Neural cell (in vitro differentiated cells): ENCODE data around the gene COCH. TPM values are rescaled to one million over a fixed set of nuclear protein-coding genes. Genes with fewer than 3 reads are reported as not detected.

Experiments used
- H2AFZ ChIP-seq: fragments of 200-600, 300-800 bp; sonication (generic), shearing (Covaris generic); 2 replicates; pipeline ENCODE4 v1.6.0; 2014; ENCODE audit warnings: low read depth, mild to moderate bottlenecking, antibody characterized with exemption, low read length, moderate library complexity
- H3F3A ChIP-seq: fragments of 200-600 bp; shearing (Covaris generic); 2 replicates; pipeline ENCODE4 v1.6.1; 2016; ENCODE audit warnings: mild to moderate bottlenecking, moderate library complexity, mixed read lengths, antibody characterized with exemption, low read length; ENCODE audit not compliant: insufficient read depth, poor library complexity, severe bottlenecking
- H3K27ac ChIP-seq: fragments of 200-600, 300-800 bp; sonication (generic), shearing (Covaris generic); 2 replicates; pipeline ENCODE4 v1.5.1; 2014; ENCODE audit warnings: mild to moderate bottlenecking, low read length, moderate library complexity
- H3K27me3 ChIP-seq: fragments of 300-800, 200-600 bp; sonication (generic), shearing (Covaris generic); 2 replicates; pipeline ENCODE4 v1.6.0; 2014; ENCODE audit warnings: mild to moderate bottlenecking, low read depth, low read length, moderate library complexity; ENCODE audit not compliant: insufficient read depth
- H3K36me3 ChIP-seq: fragments of 300-800, 200-600 bp; sonication (generic), shearing (Covaris generic); 2 replicates; pipeline ENCODE4 v1.5.1; 2014; ENCODE audit warnings: mild to moderate bottlenecking, antibody characterized with exemption, low read length, moderate library complexity; ENCODE audit not compliant: insufficient read depth
- H3K4me2 ChIP-seq: fragments of 300-800, 200-600 bp; sonication (generic), shearing (Covaris generic); 2 replicates; pipeline ENCODE4 v1.6.0; 2014; ENCODE audit warnings: mild to moderate bottlenecking, low read length
- H3K4me3 ChIP-seq: fragments of 300-800, 200-600 bp; sonication (generic), shearing (Covaris generic); 2 replicates; pipeline ENCODE4 v1.5.1; 2014; ENCODE audit warnings: mild to moderate bottlenecking, low read length, moderate library complexity
- H3K79me2 ChIP-seq: fragments of 200-600 bp; shearing (Covaris generic); replicated peaks from 2 replicates; pipeline ENCODE4 v1.6.0; 2014; ENCODE audit warnings: mild to moderate bottlenecking, low read length, moderate library complexity; ENCODE audit not compliant: insufficient read depth
- H3K9ac ChIP-seq: fragments of 300-800, 200-600 bp; sonication (generic), shearing (Covaris generic); 2 replicates; pipeline ENCODE4 v1.6.1; 2016; ENCODE audit warnings: mild to moderate bottlenecking, low read length, mixed read lengths
- H3K9me2 ChIP-seq: fragments of 200-600 bp; shearing (Covaris generic); 2 replicates; pipeline ENCODE4 v1.6.1; 2016; ENCODE audit warnings: mild to moderate bottlenecking, low read length, mixed read lengths; ENCODE audit not compliant: insufficient read depth
- H3K9me3 ChIP-seq: fragments of 200-600, 300-800 bp; sonication (generic), shearing (Covaris generic); 2 replicates; pipeline ENCODE4 v1.6.1; 2016; ENCODE audit warnings: mild to moderate bottlenecking, mixed run types, low read length, moderate library complexity, mixed read lengths
- H4K20me1 ChIP-seq: fragments of 200-600 bp; shearing (Covaris generic); 2 replicates; pipeline ENCODE4 v1.6.1; 2016; ENCODE audit warnings: mild to moderate bottlenecking, mixed run types; ENCODE audit not compliant: insufficient read depth
- CTCF ChIP-seq: fragments of 450-650 bp; IDR thresholded peaks from 2 replicates; pipeline ENCODE4 v1.5.1; 2014; ENCODE audit warnings: antibody characterized with exemption, mild to moderate bottlenecking, moderate library complexity; ENCODE audit not compliant: poor library complexity, severe bottlenecking
- EP300 ChIP-seq: fragments of 450-650 bp; conservative IDR thresholded peaks from 2 replicates; pipeline ENCODE4 v1.6.1; 2014; ENCODE audit warnings: antibody characterized with exemption, mild to moderate bottlenecking, moderate library complexity; ENCODE audit not compliant: poor library complexity, severe bottlenecking
- EZH2 ChIP-seq: fragments of 200-600, 300-800 bp; shearing (Covaris generic), sonication (generic); IDR thresholded peaks from 2 replicates; pipeline ENCODE4 v1.6.1; 2014; ENCODE audit warnings: antibody characterized with exemption, low read length, borderline replicate concordance, mild to moderate bottlenecking; ENCODE audit not compliant: insufficient read depth, poor library complexity, severe bottlenecking
- MXI1 ChIP-seq: fragments of 450-650 bp; conservative IDR thresholded peaks from 2 replicates; pipeline ENCODE4 v1.6.1; 2014; ENCODE audit warnings: antibody characterized with exemption, mild to moderate bottlenecking; ENCODE audit not compliant: poor library complexity, severe bottlenecking
- POLR2AphosphoS5 ChIP-seq: IDR thresholded peaks from 2 replicates; pipeline ENCODE4 v1.6.1; 2012
- RAD21 ChIP-seq: fragments of 450-650 bp; conservative IDR thresholded peaks from 2 replicates; pipeline ENCODE4 v1.6.1; 2014; ENCODE audit warnings: antibody characterized with exemption, mild to moderate bottlenecking, moderate library complexity
- REST ChIP-seq: IDR thresholded peaks from 2 replicates; pipeline ENCODE4 v1.6.1; 2012; ENCODE audit warnings: borderline replicate concordance
- SMC3 ChIP-seq: fragments of 450-650 bp; conservative IDR thresholded peaks from 2 replicates; pipeline ENCODE4 v1.6.1; 2014; ENCODE audit warnings: antibody characterized with exemption, mild to moderate bottlenecking, moderate library complexity; ENCODE audit not compliant: poor library complexity
- TAF1 ChIP-seq: IDR thresholded peaks from 2 replicates; pipeline ENCODE4 v1.6.1; 2012; ENCODE audit warnings: low read depth
- polyA plus RNA-seq: library from polyadenylated mRNA; depleted of rRNA; stranded (reverse); fragments of >200 nt; gene quantifications from 2 replicates; pipeline ENCODE4 v1.2.3, GENCODE V29; 2014

Gene COCH
- polyA plus RNA-seq, 1 donor from 2014 or later: 45.0 TPM

- H4K20me1 ChIP-seq: no peaks in the 10 kb centered on the region
- H3K4me3 ChIP-seq: no peak overlapping the region
- no peaks in the 10 kb centered on the region for H3K9me3 ChIP-seq
- no peak overlapping the region for H2AFZ ChIP-seq
- no peaks in the 10 kb centered on the region for H3K79me2 ChIP-seq
- H3K27ac ChIP-seq: no peak overlapping the region
- H3K9ac ChIP-seq: no peak overlapping the region
- H3K36me3 ChIP-seq: peaks cover 8% of the 10 kb centered on the region
- H3K4me2 ChIP-seq: no peak overlapping the region
- H3K9me2 ChIP-seq: no peaks in the 10 kb centered on the region
- no peaks in the 10 kb centered on the region for H3F3A ChIP-seq
- no peaks in the 10 kb centered on the region for H3K27me3 ChIP-seq
- TF ChIP-seq REST (no peak), TAF1 (no peak), EZH2 (no peak)
Measured at GRCh38 chr14:30907659-30908057, 33.3 kb downstream of the COCH start.

- Histone ChIP-seq H3K9me2 (no peaks in the 10 kb centered on the region), H3K9ac (no peak overlapping the region), H3F3A (no peaks in the 10 kb centered on the region), H3K27me3 (no peaks in the 10 kb centered on the region), H4K20me1 (no peaks in the 10 kb centered on the region), H3K36me3 (peaks cover 8% of the 10 kb centered on the region), H3K79me2 (no peaks in the 10 kb centered on the region), H3K4me3 (no peak overlapping the region), H3K27ac (no peak overlapping the region), H3K4me2 (no peak overlapping the region), H2AFZ (no peak overlapping the region), H3K9me3 (no peaks in the 10 kb centered on the region)
- no peak for TF ChIP-seq TAF1
- no peak for TF ChIP-seq EZH2
- no peak for TF ChIP-seq EP300
- no peak for TF ChIP-seq RAD21
- no peak for TF ChIP-seq SMC3
- no peak for TF ChIP-seq POLR2AphosphoS5
- no peak for TF ChIP-seq CTCF
- no peak for TF ChIP-seq MXI1
- no peak for TF ChIP-seq REST
Measured at GRCh38 chr14:30908826-30909225, 34.5 kb downstream of the COCH start.
